Neural progenitor cell (in vitro differentiated cells): ENCODE data around the gene BAIAP2. TPM values are rescaled to one million over a fixed set of nuclear protein-coding genes. Genes with fewer than 3 reads are reported as not detected.

Source experiments
- DNase-seq: peaks from one replicate; pipeline ENCODE4 v3.0.0-alpha.2; 2016; ENCODE audit warnings: low spot score
- H2AFZ ChIP-seq: fragments of 200-600 bp; sonication (generic); replicated peaks from 2 replicates; pipeline ENCODE4 v1.6.1; 2016; ENCODE audit warnings: antibody characterized with exemption
- H3F3A ChIP-seq: fragments of 200-600 bp; sonication (generic); 2 replicates; pipeline ENCODE4 v1.6.1; 2016; ENCODE audit warnings: antibody characterized with exemption, low read depth
- H3K27ac ChIP-seq: fragments of 200-600 bp; sonication (generic); 2 replicates; pipeline ENCODE4 v1.5.1; 2016; ENCODE audit warnings: mild to moderate bottlenecking
- H3K27me3 ChIP-seq: fragments of 200-600 bp; sonication (generic); 2 replicates; pipeline ENCODE4 v1.6.1; 2016; ENCODE audit warnings: mild to moderate bottlenecking, moderate library complexity
- H3K36me3 ChIP-seq: fragments of 200-600 bp; sonication (generic); 2 replicates; pipeline ENCODE4 v1.5.1; 2016
- H3K4me1 ChIP-seq: fragments of 200-600 bp; sonication (generic); 2 replicates; pipeline ENCODE4 v1.6.1; 2016; ENCODE audit warnings: mixed run types
- H3K4me2 ChIP-seq: fragments of 200-600 bp; sonication (generic); 2 replicates; pipeline ENCODE4 v1.6.1; 2016
- H3K4me3 ChIP-seq: fragments of 200-600 bp; sonication (generic); 2 replicates; pipeline ENCODE4 v1.5.1; 2016
- H3K79me2 ChIP-seq: fragments of 200-600 bp; sonication (generic); 2 replicates; pipeline ENCODE4 v1.6.1; 2016; ENCODE audit warnings: low read depth
- H3K9ac ChIP-seq: fragments of 200-600 bp; sonication (generic); 2 replicates; pipeline ENCODE4 v1.6.1; 2016
- H3K9me3 ChIP-seq: fragments of 200-600 bp; sonication (generic); 2 replicates; pipeline ENCODE4 v1.5.1; 2016; ENCODE audit warnings: low read depth
- H4K20me1 ChIP-seq: fragments of 200-600 bp; sonication (generic); 2 replicates; pipeline ENCODE4 v1.6.1; 2016; ENCODE audit warnings: low read depth
- H3K27ac Mint-ChIP-seq: 3 replicates; pipeline ENCODE4 v1.8.0; 2021; ENCODE audit warnings: mixed read lengths
- H3K27me3 Mint-ChIP-seq: 2 replicates; pipeline ENCODE4 v1.8.0; 2022; ENCODE audit warnings: low read depth, mild to moderate bottlenecking, inconsistent platforms, moderate library complexity, mixed read lengths; ENCODE audit not compliant: insufficient read depth
- H3K36me3 Mint-ChIP-seq: 3 replicates; pipeline ENCODE4 v1.8.0; 2021; ENCODE audit warnings: mixed read lengths
- H3K4me1 Mint-ChIP-seq: 3 replicates; pipeline ENCODE4 v1.8.0; 2021; ENCODE audit warnings: mixed read lengths
- H3K4me3 Mint-ChIP-seq: 3 replicates; pipeline ENCODE4 v1.8.0; 2021; ENCODE audit warnings: mild to moderate bottlenecking, moderate library complexity, mixed read lengths
- H3K9me3 Mint-ChIP-seq: 3 replicates; pipeline ENCODE4 v1.8.0; 2020; ENCODE audit warnings: mixed read lengths
- CTCF ChIP-seq: fragments of 200-600 bp; sonication (generic); IDR thresholded peaks from 2 replicates; pipeline ENCODE4 v1.5.1; 2017; ENCODE audit warnings: antibody characterized with exemption, mild to moderate bottlenecking
- EZH2 ChIP-seq: fragments of 200-600 bp; sonication (generic); IDR thresholded peaks from 2 replicates; pipeline ENCODE4 v1.6.1; 2017; ENCODE audit warnings: antibody characterized with exemption, mild to moderate bottlenecking, moderate library complexity
- EZH2phosphoT487 ChIP-seq: fragments of 200-600 bp; sonication (generic); IDR thresholded peaks from 2 replicates; pipeline ENCODE4 v1.6.1; 2017; ENCODE audit warnings: antibody characterized with exemption
- total RNA-seq: library from RNA; depleted of rRNA; stranded (reverse); fragments of >200 nt; gene quantifications from 2 replicates; pipeline ENCODE4 v1.2.3, GENCODE V29; 2015; ENCODE audit warnings: low replicate concordance

Gene BAIAP2
- total RNA-seq, 1 donor from 2014 or later = 15.6 TPM

- Histone ChIP-seq H3K4me3 (no peak overlapping the region), H3K4me1 (peaks cover 5% of the 10 kb centered on the region), H3K79me2 (no peaks in the 10 kb centered on the region), H3K36me3 (no peaks in the 10 kb centered on the region), H3K4me2 (no peak overlapping the region), H3K9me3 (no peaks in the 10 kb centered on the region), H3K27me3 (no peaks in the 10 kb centered on the region), H2AFZ (no peak overlapping the region), H3K27ac (no peak overlapping the region), H4K20me1 (no peaks in the 10 kb centered on the region), H3K9ac (no peak overlapping the region), H3F3A (no peaks in the 10 kb centered on the region)
- TF ChIP-seq EZH2 (no peak), EZH2phosphoT487 (no peak), CTCF (no peak)
- Mint-ChIP-seq H3K9me3 (no peaks in the 10 kb centered on the region), H3K27me3 (peaks cover 5% of the 10 kb centered on the region), H3K27ac (no peak overlapping the region), H3K4me3 (no peak overlapping the region), H3K4me1 (peaks cover 10% of the 10 kb centered on the region), H3K36me3 (peaks cover 4% of the 10 kb centered on the region)
- DNase-seq = no peak
Observed at GRCh38 chr17:81086789-81087551, 52.0 kb downstream of the BAIAP2 start.

- H2AFZ ChIP-seq = no peak overlapping the region
- Mint-ChIP-seq H3K27ac (no peak overlapping the region), H3K4me3 (peak overlapping the region; percentile 43), H3K27me3 (peaks cover 9% of the 10 kb centered on the region), H3K4me1 (peaks cover 38% of the 10 kb centered on the region), H3K9me3 (no peaks in the 10 kb centered on the region), H3K36me3 (peaks cover 4% of the 10 kb centered on the region)
- H3K27me3 ChIP-seq = no peaks in the 10 kb centered on the region
- no peaks in the 10 kb centered on the region for H3K36me3 ChIP-seq
- H3K4me3 ChIP-seq = no peak overlapping the region
- no peaks in the 10 kb centered on the region for H3K9me3 ChIP-seq
- H3F3A ChIP-seq = peaks cover 16% of the 10 kb centered on the region
- DNase-seq = peak; percentile 57
- TF ChIP-seq EZH2phosphoT487 (no peak), CTCF (no peak), EZH2 (no peak)
- peaks cover 30% of the 10 kb centered on the region for H3K4me1 ChIP-seq
- H3K79me2 ChIP-seq = no peaks in the 10 kb centered on the region
- H4K20me1 ChIP-seq = no peaks in the 10 kb centered on the region
- peak overlapping the region; percentile 22 for H3K4me2 ChIP-seq
- H3K27ac ChIP-seq = no peak overlapping the region
- no peak overlapping the region for H3K9ac ChIP-seq
Observed at GRCh38 chr17:81090361-81091136, 55.6 kb downstream of the BAIAP2 start.

- no peak overlapping the region for H3K4me2 ChIP-seq
- H3K9me3 ChIP-seq = no peaks in the 10 kb centered on the region
- no peak overlapping the region for H3K9ac ChIP-seq
- no peak overlapping the region for H3K27ac ChIP-seq
- Mint-ChIP-seq H3K4me3 (no peak overlapping the region), H3K27me3 (peaks cover 11% of the 10 kb centered on the region), H3K4me1 (peaks cover 44% of the 10 kb centered on the region), H3K9me3 (no peaks in the 10 kb centered on the region), H3K27ac (no peak overlapping the region), H3K36me3 (peaks cover 4% of the 10 kb centered on the region)
- peaks cover 36% of the 10 kb centered on the region for H3K4me1 ChIP-seq
- H4K20me1 ChIP-seq = no peaks in the 10 kb centered on the region
- peaks cover 21% of the 10 kb centered on the region for H3F3A ChIP-seq
- no peaks in the 10 kb centered on the region for H3K27me3 ChIP-seq
- no peaks in the 10 kb centered on the region for H3K36me3 ChIP-seq
- H3K4me3 ChIP-seq = no peak overlapping the region
- no peak overlapping the region for H2AFZ ChIP-seq
- no peak for DNase-seq
- H3K79me2 ChIP-seq = no peaks in the 10 kb centered on the region
- TF ChIP-seq CTCF (no peak), EZH2phosphoT487 (no peak), EZH2 (no peak)
Observed at GRCh38 chr17:81091154-81091553, 56.2 kb downstream of the BAIAP2 start.
